Upper lobe of right lung (tissue), 1 donor: ENCODE results near the gene GRHL1. TPM values are rescaled to one million over a fixed set of nuclear protein-coding genes. Genes with fewer than 3 reads are reported as not detected.

Experiments
- total RNA-seq: library from RNA; stranded (reverse); fragmentation: NEBNext Ultra II Directional; extraction: Animal tissue kit (Norgen Biotek cat#: 25700); gene quantifications from one replicate; pipeline ENCODE4 v1.2.1, GENCODE V29; 2021
- donor health status: DM: no; HTN: yes; CAD: no; lungs with severe emphysema.

Gene GRHL1
- total RNA-seq, 1 donor from 2014 or later: 2.7 TPM

Other genes starting within 250 kb of the GRHL1 start
- 19.5 TPM for gene TAF1B, start 108.2 kb upstream of the GRHL1 start, total RNA-seq
- gene KLF11, start 91.9 kb downstream of the GRHL1 start, total RNA-seq: 45.6 TPM
- gene CYS1, start 128.7 kb downstream of the GRHL1 start, total RNA-seq: 4.5 TPM
- 2.3 TPM for gene RRM2, start 171.0 kb downstream of the GRHL1 start, total RNA-seq